ENCODE data around the gene CERS6.
"Not testable (repeated sequence)": the region's sequence is repeated elsewhere in the genome, so short reads cannot be mapped to it uniquely, and the experiment has no call there.

CERS6 gene

GRCh38 chr2:168662651-168663208 lies 206.7 kb downstream of the CERS6 start:
- H3K4me3 Mint-ChIP-seq = no peak overlapping the region
- no peak for ATAC-seq (replicated peaks; ENCODE audit: extremely low read depth, poor library complexity, severe bottlenecking)

GRCh38 chr2:168663993-168664392 lies 207.9 kb downstream of the CERS6 start:
- no peak overlapping the region for H3K4me3 Mint-ChIP-seq
- no peaks in the 10 kb centered on the region for H3K36me3 Mint-ChIP-seq (ENCODE audit: insufficient read depth)
- no peak overlapping the region for H3K27ac Mint-ChIP-seq (ENCODE audit: low read depth)
- H3K4me1 Mint-ChIP-seq = no peaks in the 10 kb centered on the region
- ATAC-seq (replicated peaks; ENCODE audit: extremely low read depth, poor library complexity, severe bottlenecking) (no peak), DNase-seq (ENCODE audit: low spot score in 2 of 2) (no peak)
- H3K9me3 Mint-ChIP-seq = no peaks in the 10 kb centered on the region
- H3K27me3 Mint-ChIP-seq = no peaks in the 10 kb centered on the region

More at GRCh38 chr2:168662651-168663208, 206.7 kb downstream of the CERS6 start:
- H3K4me1 Mint-ChIP-seq = no peaks in the 10 kb centered on the region
- no peaks in the 10 kb centered on the region for H3K27me3 Mint-ChIP-seq
- no peaks in the 10 kb centered on the region for H3K36me3 Mint-ChIP-seq (ENCODE audit: insufficient read depth)
- H3K9me3 Mint-ChIP-seq = no peaks in the 10 kb centered on the region
- H3K27ac Mint-ChIP-seq (ENCODE audit: low read depth) = no peak overlapping the region
- no peak for DNase-seq (ENCODE audit: low spot score in 2 of 2)

- not testable (repeated sequence) for H3K27me3 Mint-ChIP-seq; H3K4me3 Mint-ChIP-seq; ATAC-seq (replicated peaks; ENCODE audit: extremely low read depth, poor library complexity, severe bottlenecking); DNase-seq (ENCODE audit: low spot score in 2 of 2); H3K36me3 Mint-ChIP-seq (ENCODE audit: insufficient read depth); H3K4me1 Mint-ChIP-seq; H3K9me3 Mint-ChIP-seq; H3K27ac Mint-ChIP-seq (ENCODE audit: low read depth)
Measured at GRCh38 chr2:168664715-168665114, 208.6 kb downstream of the CERS6 start.

GRCh38 chr2:168666339-168666738 lies 210.3 kb downstream of the CERS6 start:
- no peaks in the 10 kb centered on the region for H3K36me3 Mint-ChIP-seq (ENCODE audit: insufficient read depth)
- DNase-seq (ENCODE audit: low spot score in 2 of 2) = no peak
- no peak overlapping the region for H3K27ac Mint-ChIP-seq (ENCODE audit: low read depth)
- H3K4me1 Mint-ChIP-seq = no peaks in the 10 kb centered on the region
- H3K9me3 Mint-ChIP-seq = no peaks in the 10 kb centered on the region
- ATAC-seq (replicated peaks; ENCODE audit: extremely low read depth, poor library complexity, severe bottlenecking) = no peak
- no peaks in the 10 kb centered on the region for H3K27me3 Mint-ChIP-seq
- H3K4me3 Mint-ChIP-seq = no peak overlapping the region

- Mint-ChIP-seq H3K4me3 (no peak overlapping the region), H3K4me1 (no peaks in the 10 kb centered on the region), H3K27me3 (no peaks in the 10 kb centered on the region), H3K36me3 (ENCODE audit: insufficient read depth) (no peaks in the 10 kb centered on the region), H3K27ac (ENCODE audit: low read depth) (no peak overlapping the region), H3K9me3 (no peaks in the 10 kb centered on the region)
- DNase-seq (ENCODE audit: low spot score in 2 of 2) (no peak), ATAC-seq (replicated peaks; ENCODE audit: extremely low read depth, poor library complexity, severe bottlenecking) (no peak)
Measured at GRCh38 chr2:168667156-168667555, 211.1 kb downstream of the CERS6 start.

- H3K4me3 Mint-ChIP-seq = no peak overlapping the region
- no peaks in the 10 kb centered on the region for H3K9me3 Mint-ChIP-seq
- H3K27ac Mint-ChIP-seq (ENCODE audit: low read depth) = no peak overlapping the region
- ATAC-seq (replicated peaks; ENCODE audit: extremely low read depth, poor library complexity, severe bottlenecking) = no peak
- DNase-seq (ENCODE audit: low spot score in 2 of 2) = no peak
- H3K36me3 Mint-ChIP-seq (ENCODE audit: insufficient read depth) = no peaks in the 10 kb centered on the region
- no peaks in the 10 kb centered on the region for H3K4me1 Mint-ChIP-seq
- H3K27me3 Mint-ChIP-seq = no peaks in the 10 kb centered on the region
Measured at GRCh38 chr2:168669151-168669550, 213.1 kb downstream of the CERS6 start.

GRCh38 chr2:168670478-168670877 lies 214.4 kb downstream of the CERS6 start:
- Mint-ChIP-seq H3K4me1 (no peaks in the 10 kb centered on the region), H3K4me3 (no peak overlapping the region), H3K36me3 (ENCODE audit: insufficient read depth) (peaks cover 2% of the 10 kb centered on the region), H3K27ac (ENCODE audit: low read depth) (no peak overlapping the region), H3K9me3 (no peaks in the 10 kb centered on the region), H3K27me3 (no peaks in the 10 kb centered on the region)
- ATAC-seq (replicated peaks; ENCODE audit: extremely low read depth, poor library complexity, severe bottlenecking) (no peak), DNase-seq (ENCODE audit: low spot score in 2 of 2) (no peak)

- Mint-ChIP-seq H3K27me3 (no peaks in the 10 kb centered on the region), H3K9me3 (no peaks in the 10 kb centered on the region), H3K36me3 (ENCODE audit: insufficient read depth) (peaks cover 2% of the 10 kb centered on the region), H3K4me1 (no peaks in the 10 kb centered on the region), H3K27ac (ENCODE audit: low read depth) (no peak overlapping the region), H3K4me3 (no peak overlapping the region)
- DNase-seq (ENCODE audit: low spot score in 2 of 2) (no peak), ATAC-seq (replicated peaks; ENCODE audit: extremely low read depth, poor library complexity, severe bottlenecking) (no peak)
Measured at GRCh38 chr2:168671932-168672331, 215.9 kb downstream of the CERS6 start.

GRCh38 chr2:168673265-168674189 lies 217.5 kb downstream of the CERS6 start:
- Mint-ChIP-seq H3K27ac (ENCODE audit: low read depth) (no peak overlapping the region), H3K27me3 (no peaks in the 10 kb centered on the region), H3K36me3 (ENCODE audit: insufficient read depth) (peaks cover 2% of the 10 kb centered on the region), H3K4me1 (no peaks in the 10 kb centered on the region), H3K9me3 (no peaks in the 10 kb centered on the region), H3K4me3 (no peak overlapping the region)
- ATAC-seq (replicated peaks; ENCODE audit: extremely low read depth, poor library complexity, severe bottlenecking) (no peak), DNase-seq (ENCODE audit: low spot score in 2 of 2) (no peak)

GRCh38 chr2:168678153-168678853 lies 222.2 kb downstream of the CERS6 start:
- no peak overlapping the region for H3K27ac Mint-ChIP-seq (ENCODE audit: low read depth)
- H3K4me3 Mint-ChIP-seq = no peak overlapping the region
- ATAC-seq (replicated peaks; ENCODE audit: extremely low read depth, poor library complexity, severe bottlenecking) = no peak
- no peaks in the 10 kb centered on the region for H3K4me1 Mint-ChIP-seq
- H3K9me3 Mint-ChIP-seq = no peaks in the 10 kb centered on the region
- peaks cover 2% of the 10 kb centered on the region for H3K36me3 Mint-ChIP-seq (ENCODE audit: insufficient read depth)
- no peaks in the 10 kb centered on the region for H3K27me3 Mint-ChIP-seq
- DNase-seq (ENCODE audit: low spot score in 2 of 2) = no peak

- DNase-seq (ENCODE audit: low spot score in 2 of 2) (no peak), ATAC-seq (replicated peaks; ENCODE audit: extremely low read depth, poor library complexity, severe bottlenecking) (no peak)
- Mint-ChIP-seq H3K27me3 (no peaks in the 10 kb centered on the region), H3K4me3 (no peak overlapping the region), H3K27ac (ENCODE audit: low read depth) (no peak overlapping the region), H3K36me3 (ENCODE audit: insufficient read depth) (peaks cover 2% of the 10 kb centered on the region), H3K4me1 (no peaks in the 10 kb centered on the region), H3K9me3 (no peaks in the 10 kb centered on the region)
Measured at GRCh38 chr2:168679081-168679480, 223.0 kb downstream of the CERS6 start.

- ATAC-seq (replicated peaks; ENCODE audit: extremely low read depth, poor library complexity, severe bottlenecking) (no peak), DNase-seq (ENCODE audit: low spot score in 2 of 2) (no peak)
- Mint-ChIP-seq H3K4me1 (no peaks in the 10 kb centered on the region), H3K36me3 (ENCODE audit: insufficient read depth) (no peaks in the 10 kb centered on the region), H3K27ac (ENCODE audit: low read depth) (no peak overlapping the region), H3K4me3 (no peak overlapping the region), H3K9me3 (no peaks in the 10 kb centered on the region), H3K27me3 (no peaks in the 10 kb centered on the region)
Measured at GRCh38 chr2:168679741-168680310, 223.8 kb downstream of the CERS6 start.

All from central memory CD8-positive, alpha-beta T cell (primary cell).